ENCODE measurements around the gene ALDH3A1. TPM values are rescaled to one million over a fixed set of nuclear protein-coding genes. Genes with fewer than 3 reads are reported as not detected.

The ALDH3A1 gene
- total and polyA plus RNA-seq, 2 donors (not counting 3 experiments of a cell fraction or from before 2014, with no cell fraction given), result 0.11 to 1.2 TPM

GRCh38 chr17:19714542-19715411 lies 33.3 kb downstream of the ALDH3A1 start:
- no peak for TF ChIP-seq GATA2 (IDR thresholded peaks at IDR 0.05; ENCODE audit: insufficient read depth, insufficient read length, low read depth, low read length)
- no peak for TF ChIP-seq FOS (IDR thresholded peaks at IDR 0.05; ENCODE audit: borderline replicate concordance, insufficient read depth, low read length)
- CTCF ChIA-PET, result no interaction called here
- FAIRE-seq (no peak), DNase-seq (ENCODE audit: low read depth, low spot score) (no peak)
- Histone ChIP-seq H3K4me1 (ENCODE audit: control insufficient read depth, extremely low read depth, insufficient read depth, low read length) (no peaks in the 10 kb centered on the region), H3K27ac (ENCODE audit: insufficient read depth, low read depth, low read length) (no peak overlapping the region), H3K9me1 (replicated peaks; ENCODE audit: control insufficient read depth, extremely low read depth, insufficient read depth, low read length) (no peaks in the 10 kb centered on the region), H3K27me3 (ENCODE audit: control insufficient read depth in 2 of 2, insufficient read depth in 2 of 2, low read length in 2 of 2) (no peaks in the 10 kb centered on the region), H2AFZ (ENCODE audit: low read depth, low read length) (no peak overlapping the region), H3K9me3 (replicated peaks; ENCODE audit: control insufficient read depth, insufficient read depth, low read length) (no peaks in the 10 kb centered on the region), H3K79me2 (ENCODE audit: control insufficient read depth, insufficient read depth, low read length) (no peaks in the 10 kb centered on the region), H3K4me3 (replicated peaks in 1 of 3; ENCODE audit: insufficient read depth in 1 of 3, low read depth in 1 of 3, low read length in 3 of 3) (no peak overlapping the region), H4K20me1 (replicated peaks; ENCODE audit: control insufficient read depth, extremely low read depth, insufficient read depth, low read length) (no peaks in the 10 kb centered on the region), H3K36me3 (ENCODE audit: control insufficient read depth in 2 of 2, extremely low read depth in 1 of 2, insufficient read depth in 2 of 2, low read length in 2 of 2) (no peaks in the 10 kb centered on the region), H3K4me2 (ENCODE audit: insufficient read depth, low read length) (no peak overlapping the region), H3K9ac (replicated peaks; ENCODE audit: extremely low read depth, insufficient read depth, low read length) (no peak overlapping the region)
- BruUV-seq (replicated peaks), result no TSS peak
- POLR2A ChIA-PET, result no interaction called here
- intact Hi-C loops (cut with micrococcal nuclease), result no loop called here
- dilution Hi-C loops (cut with MboI; ENCODE audit: extremely low pct_ligation_motif_present, low sequenced_read_pairs), result no loop called here

- no peak overlapping the region for H2AFZ ChIP-seq (ENCODE audit: low read depth, low read length)
- no peak overlapping the region for H3K27ac ChIP-seq (ENCODE audit: insufficient read depth, low read depth, low read length)
- TF ChIP-seq GATA2 (IDR thresholded peaks at IDR 0.05; ENCODE audit: insufficient read depth, insufficient read length, low read depth, low read length), result no peak
- TF ChIP-seq POLR2A (IDR thresholded peaks at IDR 0.05; ENCODE audit: low read depth, low read length), result no peak
- TF ChIP-seq MYC (IDR thresholded peaks at IDR 0.05; ENCODE audit: low read depth, low read length), result no peak
- no peak for TF ChIP-seq CTCF (IDR thresholded peaks at IDR 0.05; ENCODE audit: extremely low read depth in 1 of 2, insufficient read depth in 1 of 2, low read depth in 1 of 2, low read length in 2 of 2)
- no peak for TF ChIP-seq MAX (IDR thresholded peaks at IDR 0.05; ENCODE audit: insufficient read depth, insufficient read length)
- TF ChIP-seq JUN (IDR thresholded peaks at IDR 0.05; ENCODE audit: borderline replicate concordance, insufficient read depth, insufficient read length, low read depth), result no peak
- no peak for TF ChIP-seq EZH2 (IDR thresholded peaks at IDR 0.05; ENCODE audit: borderline replicate concordance, low read depth, low read length, severe bottlenecking)
- no peak for TF ChIP-seq FOS (IDR thresholded peaks at IDR 0.05; ENCODE audit: borderline replicate concordance, insufficient read depth, low read length)
- TF ChIP-seq POLR2AphosphoS5 (IDR thresholded peaks at IDR 0.05; ENCODE audit: insufficient read depth, low read depth, low read length), result no peak
- no peak overlapping the region for H3K4me3 ChIP-seq (replicated peaks in 1 of 3; ENCODE audit: insufficient read depth in 1 of 3, low read depth in 1 of 3, low read length in 3 of 3)
- no peaks in the 10 kb centered on the region for H3K27me3 ChIP-seq (ENCODE audit: control insufficient read depth in 2 of 2, insufficient read depth in 2 of 2, low read length in 2 of 2)
- H3K4me2 ChIP-seq (ENCODE audit: insufficient read depth, low read length), result no peak overlapping the region
- intact Hi-C loops (cut with micrococcal nuclease), result no loop called here
- DNase-seq (ENCODE audit: low read depth, low spot score) (no peak), FAIRE-seq (no peak)
- H3K9me3 ChIP-seq (replicated peaks; ENCODE audit: control insufficient read depth, insufficient read depth, low read length), result no peaks in the 10 kb centered on the region
- H3K36me3 ChIP-seq (ENCODE audit: control insufficient read depth in 2 of 2, extremely low read depth in 1 of 2, insufficient read depth in 2 of 2, low read length in 2 of 2), result no peaks in the 10 kb centered on the region
- ChIA-PET CTCF (interaction anchor here (1.3 kb wide), 1 partner anchor 11 kb away, joined by 4 read pairs; no protein-coding TSS in a partner anchor), POLR2A (no interaction called here)
- H3K4me1 ChIP-seq (ENCODE audit: control insufficient read depth, extremely low read depth, insufficient read depth, low read length), result no peaks in the 10 kb centered on the region
- H4K20me1 ChIP-seq (replicated peaks; ENCODE audit: control insufficient read depth, extremely low read depth, insufficient read depth, low read length), result no peaks in the 10 kb centered on the region
- H3K79me2 ChIP-seq (ENCODE audit: control insufficient read depth, insufficient read depth, low read length), result no peaks in the 10 kb centered on the region
- H3K9me1 ChIP-seq (replicated peaks; ENCODE audit: control insufficient read depth, extremely low read depth, insufficient read depth, low read length), result no peaks in the 10 kb centered on the region
- no TSS peak for BruUV-seq (replicated peaks)
- H3K9ac ChIP-seq (replicated peaks; ENCODE audit: extremely low read depth, insufficient read depth, low read length), result no peak overlapping the region
- dilution Hi-C loops (cut with MboI; ENCODE audit: extremely low pct_ligation_motif_present, low sequenced_read_pairs), result no loop called here
These were observed 34.2 kb downstream of the ALDH3A1 start for GRCh38 chr17:19713901-19714361.

Measured in endothelial cell of umbilical vein (primary cell).